SU-DHL-6 (cell line): ENCODE measurements around the gene RBFOX2.

Experiments used
- H2AFZ ChIP-seq: fragments of 200-600 bp; sonication (generic); 2 replicates; pipeline ENCODE4 v1.6.1; 2014; ENCODE audit warnings: low read depth, mild to moderate bottlenecking, moderate library complexity, mixed read lengths, antibody characterized with exemption, low read length; ENCODE audit not compliant: severe bottlenecking
- H3F3A ChIP-seq: fragments of 200-600 bp; shearing (Covaris generic); 2 replicates; pipeline ENCODE4 v1.6.0; 2016; ENCODE audit warnings: antibody characterized with exemption, mild to moderate bottlenecking; ENCODE audit not compliant: insufficient read depth
- H3K27ac ChIP-seq: fragments of 200-600 bp; sonication (generic); 2 replicates; pipeline ENCODE4 v1.5.1; 2016; ENCODE audit warnings: low read depth, mild to moderate bottlenecking, low read length, moderate library complexity, mixed read lengths
- H3K27me3 ChIP-seq: fragments of 200-600 bp; sonication (generic), shearing (Covaris generic); 2 replicates; pipeline ENCODE4 v1.6.0; 2014; ENCODE audit warnings: mild to moderate bottlenecking, low read length
- H3K36me3 ChIP-seq: fragments of 200-600 bp; sonication (generic); 2 replicates; pipeline ENCODE4 v1.6.1; 2014; ENCODE audit warnings: mild to moderate bottlenecking, low read length, mixed read lengths
- H3K4me2 ChIP-seq: fragments of 300-600, 200-600 bp; shearing (Covaris generic), sonication (generic); 2 replicates; pipeline ENCODE4 v1.6.0; 2014; ENCODE audit warnings: low read length, low read depth, mild to moderate bottlenecking; ENCODE audit not compliant: poor library complexity, severe bottlenecking
- H3K4me3 ChIP-seq: fragments of 200-600 bp; sonication (generic); 2 replicates; pipeline ENCODE4 v1.5.1; 2014; ENCODE audit warnings: antibody characterized with exemption, low read length, mild to moderate bottlenecking, mixed read lengths; ENCODE audit not compliant: insufficient read depth, poor library complexity, severe bottlenecking
- H3K79me2 ChIP-seq: fragments of 200-600 bp; sonication (generic); 2 replicates; pipeline ENCODE4 v1.6.1; 2014; ENCODE audit warnings: mild to moderate bottlenecking, low read length, moderate library complexity; ENCODE audit not compliant: insufficient read depth
- H3K9ac ChIP-seq: fragments of 200-600 bp; sonication (generic); 2 replicates; pipeline ENCODE4 v1.7.0; 2014; ENCODE audit warnings: mild to moderate bottlenecking, low read length
- H3K9me2 ChIP-seq: fragments of 200-600 bp; sonication (generic); replicated peaks from 2 replicates; pipeline ENCODE4 v1.6.1; 2014; ENCODE audit warnings: low read length; ENCODE audit not compliant: insufficient read depth
- H3K9me3 ChIP-seq: fragments of 200-600 bp; sonication (generic); 2 replicates; pipeline ENCODE4 v1.6.1; 2014; ENCODE audit warnings: low read length, mixed read lengths; ENCODE audit not compliant: insufficient read depth
- H4K20me1 ChIP-seq: fragments of 200-600 bp; sonication (generic); 2 replicates; pipeline ENCODE4 v1.6.1; 2014; ENCODE audit warnings: low read depth, mild to moderate bottlenecking, antibody characterized with exemption, low read length, moderate library complexity, mixed read lengths
- EZH2phosphoT487 ChIP-seq: fragments of 200-600 bp; sonication (generic), shearing (Covaris generic); conservative IDR thresholded peaks from 2 replicates; pipeline ENCODE4 v1.6.1; 2018; ENCODE audit warnings: mild to moderate bottlenecking, antibody characterized with exemption, low read length, moderate library complexity, mixed read lengths
- TF ChIP-seq, protein P1 (sequence below): fragments of 200-600 bp; sonication (generic); IDR thresholded peaks from one replicate; pipeline ENCODE4 v1.5.1; 2017; ENCODE audit warnings: antibody characterized with exemption, mild to moderate bottlenecking, low read length, moderate library complexity; ENCODE audit not compliant: insufficient read depth, poor library complexity, severe bottlenecking

RBFOX2 gene

DNA sequence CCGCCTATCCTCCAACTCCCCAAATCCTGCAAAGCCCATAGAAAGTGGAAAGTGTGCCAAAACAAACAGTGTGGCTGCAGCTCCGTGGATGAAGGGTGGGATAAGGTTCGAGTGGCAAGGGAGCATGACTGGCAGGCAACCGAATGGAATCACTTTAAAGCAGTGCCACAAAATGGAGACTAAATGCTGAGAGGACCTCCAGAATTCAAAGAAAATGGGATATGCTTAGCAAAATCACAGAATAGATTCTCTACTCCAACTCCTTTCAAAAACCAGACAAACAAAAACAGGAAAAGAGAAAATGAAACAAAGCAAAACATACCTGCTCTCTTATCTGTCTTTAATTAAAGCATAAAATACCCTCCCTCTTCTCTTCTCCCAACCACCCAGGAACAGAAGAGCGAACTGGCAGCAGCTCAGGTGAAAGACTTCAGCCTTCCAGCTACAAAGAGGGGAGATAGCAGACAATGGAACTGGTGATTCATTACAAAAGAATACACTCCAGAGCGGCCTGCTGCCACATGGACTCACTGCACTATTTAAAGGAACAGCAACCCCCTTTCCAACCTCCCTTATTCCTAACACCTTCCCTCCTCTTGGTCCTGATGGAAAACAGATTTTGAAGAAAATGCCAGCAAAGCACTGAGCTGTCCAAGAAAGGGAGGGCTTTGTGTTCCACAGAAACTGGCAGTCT, 192.5 kb downstream of the RBFOX2 start:
- Histone ChIP-seq H3K27me3 (no peaks in the 10 kb centered on the region), H2AFZ (no peak overlapping the region), H3F3A (no peaks in the 10 kb centered on the region), H3K36me3 (no peaks in the 10 kb centered on the region), H3K9ac (no peak overlapping the region), H3K9me3 (no peaks in the 10 kb centered on the region), H3K27ac (no peak overlapping the region), H4K20me1 (no peaks in the 10 kb centered on the region), H3K4me3 (no peak overlapping the region), H3K79me2 (no peaks in the 10 kb centered on the region), H3K4me2 (no peak overlapping the region), H3K9me2 (no peaks in the 10 kb centered on the region)
- no peak for TF ChIP-seq EZH2phosphoT487
- TF ChIP-seq, protein P1, sequence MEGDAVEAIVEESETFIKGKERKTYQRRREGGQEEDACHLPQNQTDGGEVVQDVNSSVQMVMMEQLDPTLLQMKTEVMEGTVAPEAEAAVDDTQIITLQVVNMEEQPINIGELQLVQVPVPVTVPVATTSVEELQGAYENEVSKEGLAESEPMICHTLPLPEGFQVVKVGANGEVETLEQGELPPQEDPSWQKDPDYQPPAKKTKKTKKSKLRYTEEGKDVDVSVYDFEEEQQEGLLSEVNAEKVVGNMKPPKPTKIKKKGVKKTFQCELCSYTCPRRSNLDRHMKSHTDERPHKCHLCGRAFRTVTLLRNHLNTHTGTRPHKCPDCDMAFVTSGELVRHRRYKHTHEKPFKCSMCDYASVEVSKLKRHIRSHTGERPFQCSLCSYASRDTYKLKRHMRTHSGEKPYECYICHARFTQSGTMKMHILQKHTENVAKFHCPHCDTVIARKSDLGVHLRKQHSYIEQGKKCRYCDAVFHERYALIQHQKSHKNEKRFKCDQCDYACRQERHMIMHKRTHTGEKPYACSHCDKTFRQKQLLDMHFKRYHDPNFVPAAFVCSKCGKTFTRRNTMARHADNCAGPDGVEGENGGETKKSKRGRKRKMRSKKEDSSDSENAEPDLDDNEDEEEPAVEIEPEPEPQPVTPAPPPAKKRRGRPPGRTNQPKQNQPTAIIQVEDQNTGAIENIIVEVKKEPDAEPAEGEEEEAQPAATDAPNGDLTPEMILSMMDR, result no peak

DNA sequence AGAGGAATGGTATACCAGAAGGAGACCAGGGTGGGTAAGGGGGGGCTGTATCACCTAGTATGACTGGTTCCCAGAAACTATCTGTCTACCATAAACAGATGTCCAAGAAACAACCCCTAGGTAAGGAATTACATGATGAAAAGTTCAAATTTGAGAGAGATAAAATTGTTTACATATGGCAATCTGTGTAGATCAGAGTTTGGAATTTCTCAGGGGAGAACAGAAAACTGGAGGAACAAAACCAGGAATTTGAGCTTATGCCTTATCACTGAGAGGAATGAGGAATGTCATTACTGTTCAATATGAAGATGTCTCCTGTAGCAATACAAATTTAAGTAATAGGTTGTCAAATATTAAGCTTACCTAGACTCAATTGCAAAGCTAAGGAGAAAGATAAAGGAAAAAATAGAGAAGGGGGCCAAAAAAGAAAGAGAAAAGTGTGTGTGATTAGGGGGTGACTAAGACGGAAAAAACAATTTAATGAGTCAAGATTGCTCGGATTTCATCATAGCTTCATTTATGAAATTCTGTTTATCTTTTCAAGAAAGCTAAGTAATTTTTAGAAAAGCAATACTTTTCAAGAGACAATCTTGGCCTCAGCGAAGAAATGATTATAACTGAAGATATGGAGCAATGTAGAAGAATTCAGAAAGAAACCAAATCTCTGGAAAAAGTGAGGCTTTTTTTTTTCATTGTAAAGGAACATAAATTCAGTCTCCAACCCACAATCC, 193.2 kb downstream of the RBFOX2 start:
- Histone ChIP-seq H3K79me2 (no peaks in the 10 kb centered on the region), H3K9me3 (no peaks in the 10 kb centered on the region), H3K9me2 (no peaks in the 10 kb centered on the region), H4K20me1 (no peaks in the 10 kb centered on the region), H3K27me3 (no peaks in the 10 kb centered on the region), H3K27ac (no peak overlapping the region), H3K36me3 (no peaks in the 10 kb centered on the region), H3F3A (no peaks in the 10 kb centered on the region), H3K4me2 (no peak overlapping the region), H3K4me3 (no peak overlapping the region), H2AFZ (no peak overlapping the region), H3K9ac (no peak overlapping the region)
- TF ChIP-seq, protein P1, result no peak
- TF ChIP-seq EZH2phosphoT487, result no peak

DNA sequence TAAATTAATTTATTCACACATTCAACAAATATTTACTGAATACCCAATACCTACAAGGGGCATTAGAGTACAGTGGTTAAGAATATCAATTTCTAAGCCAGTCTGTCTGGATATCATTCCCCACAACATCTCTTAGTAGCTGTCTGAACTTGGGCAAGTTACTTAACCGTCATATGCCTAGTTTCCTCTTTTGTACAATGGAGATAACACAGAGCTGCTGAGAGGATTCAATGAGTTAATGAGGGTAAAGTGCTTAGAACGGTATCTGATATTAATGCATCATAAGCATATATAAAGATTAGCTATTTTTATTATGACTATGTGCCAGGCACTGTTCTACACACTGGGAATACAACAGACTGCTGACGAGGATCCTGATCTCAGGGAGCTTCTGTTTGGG, 194.6 kb downstream of the RBFOX2 start:
- Histone ChIP-seq H3K27me3 (no peaks in the 10 kb centered on the region), H3K27ac (no peak overlapping the region), H3K9ac (no peak overlapping the region), H2AFZ (no peak overlapping the region), H3F3A (no peaks in the 10 kb centered on the region), H3K4me2 (no peak overlapping the region), H3K79me2 (no peaks in the 10 kb centered on the region), H4K20me1 (no peaks in the 10 kb centered on the region), H3K9me2 (no peaks in the 10 kb centered on the region), H3K4me3 (no peak overlapping the region), H3K36me3 (no peaks in the 10 kb centered on the region), H3K9me3 (no peaks in the 10 kb centered on the region)
- TF ChIP-seq, protein P1, result no peak
- TF ChIP-seq EZH2phosphoT487, result no peak
